Pancreas (tissue), 10 donors: ENCODE measurements around the gene FAM186B. TPM values are rescaled to one million over a fixed set of nuclear protein-coding genes. Genes with fewer than 3 reads are reported as not detected.

Source experiments
- ATAC-seq, 4 donors: fragments of 200-7000 bp; cut with Tn5 transposase; one replicate each; pipeline versions ENCODE4 v1.8.0 to v1.9.1; 2020; ENCODE audit warnings: mild to moderate bottlenecking in 4 of 4, moderate library complexity in 4 of 4
- DNase-seq, 6 donors: peaks; one replicate each; pipeline ENCODE4 v3.0.0-alpha.2; 2020
- FAIRE-seq: peaks from 2 replicates; lab custom pipeline; 2012; peaks lifted over from hg19 to GRCh38; lab: Jason Lieb, UNC
- H3K27ac ChIP-seq, 4 donors: fragments of 200-600 bp; sonication (generic); 1 replicate in 3 of 4; 2 replicates in 1 of 4; pipeline versions ENCODE4 v1.5.0 to v1.8.0; 2020
- H3K27me3 ChIP-seq, 4 donors: fragments of 200-600 bp; one replicate each; pipeline ENCODE4 v1.8.0; 2021
- H3K36me3 ChIP-seq, 3 donors: fragments of 200-600 bp; sonication (generic) in 1 of 3; one replicate each; pipeline versions ENCODE4 v1.5.0 to v1.8.0; 2020 to 2021
- H3K4me1 ChIP-seq, 3 donors: fragments of 200-600 bp; one replicate each; pipeline ENCODE4 v1.8.0; 2021
- H3K4me3 ChIP-seq, 4 donors: fragments of 200-600 bp; sonication (generic) in 2 of 4; one replicate each; pipeline versions ENCODE4 v1.5.0 to v1.8.0; 2020 to 2021
- H3K9me3 ChIP-seq, 4 donors: fragments of 200-600 bp; one replicate each; pipeline ENCODE4 v1.8.0; 2021
- CTCF ChIP-seq, 4 donors: fragments of 200-600 bp; sonication (generic) in 3 of 4; IDR thresholded peaks; one replicate each; pipeline versions ENCODE4 v1.5.0 to v1.8.0; 2021; ENCODE audit warnings: antibody characterized with exemption in 4 of 4
- WGBS, 2 donors: extraction: QIAGEN DNeasy Blood & Tissue Kit; methylation state at CpG; one replicate each; pipeline ENCODE4 v1.1.7; 2013; 5-methylcytosine and 5-hydroxymethylcytosine counted together
- intact Hi-C, 3 donors: fragments of 100-400 bp; cut with DNase I; formaldehyde crosslinking; loops; one replicate each; pipeline versions ENCODE4 v1.11.1 to v1.14.2; 2022
- polyA plus RNA-seq, 2 donors: library from polyadenylated mRNA; stranded (reverse); fragments of 200-250 nt; gene quantifications; one replicate each; pipeline ENCODE4 v1.2.3, GENCODE V29; 2013
- total RNA-seq, 6 donors: library from RNA; stranded (reverse); fragmentation: NEBNext Ultra II Directional in 4 of 6; extraction: Animal tissue kit (Norgen Biotek cat#: 25700) in 4 of 6; gene quantifications; one replicate each; pipeline versions ENCODE4 v1.2.1 to v1.2.4, GENCODE V29; 2021 to 2023
- donor health status: healthy with polysubstance abuse.
- donor health status: DM: no; HTN: no; CAD: no; lungs with moderate emphysema.
- donor health status: DM: no; HTN: no; CAD: no.
- donor health status: control.
- donor health status: control.
- donor health status: Bipolar disorder and iron deficiency.
- donor health status: DM: yes; HTN: yes; CAD: no.
- donor health status: DM: no; HTN: no; CAD: no.
- donor health status: DM: no; HTN: no; CAD: no.
- donor health status: DM: yes; HTN: yes; CAD: no.

The FAM186B gene
- total and polyA plus RNA-seq, 8 donors: 0.49 to 1.7 (median 0.74) TPM

GRCh38 chr12:49550693-49551252 is 54.7 kb downstream of the FAM186B start:
- no peak overlapping the region for H3K4me3 ChIP-seq
- FAIRE-seq: no peak
- intact Hi-C loops: no loop called here
- TF ChIP-seq CTCF (IDR thresholded peaks at IDR 0.05): no peak
- H3K36me3 ChIP-seq: no peaks in the 10 kb centered on the region
- ATAC-seq: peak; percentile 43 to 72 (median 60)
- peaks cover 12 to 24% (median 22%) of the 10 kb centered on the region in 3 donors for H3K4me1 ChIP-seq
- H3K27me3 ChIP-seq: no peaks in the 10 kb centered on the region
- H3K27ac ChIP-seq: peak overlapping the region in 3 of 4 donors; percentile 4 to 60 (median 18)
- 11 to 18% methylated on average over 6 of the region's 6 CpGs for WGBS, 2 donors
- peak in 3 of 6 donors; percentile 43 to 53 (median 50) for DNase-seq
- no peaks in the 10 kb centered on the region for H3K9me3 ChIP-seq

- 62 to 88% methylated on average over 27 to 28 of the region's 28 CpGs for WGBS, 2 donors
- H3K27ac ChIP-seq: peak overlapping the region in 3 of 4 donors; percentile 4 to 60 (median 18)
- intact Hi-C loops: no loop called here
- TF ChIP-seq CTCF (IDR thresholded peaks at IDR 0.05): no peak
- H3K4me1 ChIP-seq: peaks cover 12 to 24% (median 22%) of the 10 kb centered on the region in 3 donors
- FAIRE-seq: no peak
- DNase-seq: no peak
- peak in 1 of 4 donors; percentile 2 for ATAC-seq
- H3K27me3 ChIP-seq: no peaks in the 10 kb centered on the region
- no peaks in the 10 kb centered on the region for H3K36me3 ChIP-seq
- no peak overlapping the region for H3K4me3 ChIP-seq
- no peaks in the 10 kb centered on the region for H3K9me3 ChIP-seq
These were observed 55.4 kb downstream of the FAM186B start for GRCh38 chr12:49549735-49550692.

GRCh38 chr12:49548822-49549648 is 56.4 kb downstream of the FAM186B start:
- ATAC-seq (no peak), FAIRE-seq (no peak), DNase-seq (peak in 2 of 6 donors; percentile 63 to 75)
- Histone ChIP-seq H3K4me3 (peak overlapping the region in 1 of 4 donors; percentile 29), H3K9me3 (no peaks in the 10 kb centered on the region), H3K27me3 (no peaks in the 10 kb centered on the region), H3K27ac (no peak overlapping the region), H3K36me3 (no peaks in the 10 kb centered on the region), H3K4me1 (peaks cover 12 to 24% (median 22%) of the 10 kb centered on the region in 3 donors)
- intact Hi-C loops: no loop called here
- WGBS, 2 donors: 78 to 82% methylated on average over 63 to 70 of the region's 70 CpGs
- no peak for TF ChIP-seq CTCF (IDR thresholded peaks at IDR 0.05)

GRCh38 chr12:49548481-49548821 is 57.0 kb downstream of the FAM186B start:
- Histone ChIP-seq H3K36me3 (no peaks in the 10 kb centered on the region), H3K4me3 (peak overlapping the region in 1 of 4 donors; percentile 29), H3K27me3 (no peaks in the 10 kb centered on the region), H3K9me3 (no peaks in the 10 kb centered on the region), H3K4me1 (peaks cover 12 to 24% (median 22%) of the 10 kb centered on the region in 3 donors), H3K27ac (no peak overlapping the region)
- no peak for ATAC-seq
- WGBS, 2 donors: 79 to 82% methylated on average over 8 of the region's 8 CpGs
- DNase-seq: no peak
- no peak for FAIRE-seq
- no peak for TF ChIP-seq CTCF (IDR thresholded peaks at IDR 0.05)
- intact Hi-C loops: no loop called here
